MCF 10A (cell line): ENCODE data around the gene LTB4R. TPM values are rescaled to one million over a fixed set of nuclear protein-coding genes. Genes with fewer than 3 reads are reported as not detected.

Source experiments
- BruUV-seq: library from RNA; stranded (reverse); fragments of 400-500 nt; replicated peaks from 2 replicates; lab custom pipeline; 2021; lab: Mats Ljungman, UMichigan
- CTCF ChIA-PET: fragments of 300-600 bp; sonication (Branson Sonifier 250); formaldehyde crosslinking; extraction: SDS; loops from one replicate; lab custom pipeline; 2021; ENCODE audit warnings: antibody characterized with exemption, inconsistent platforms; lab: Yijun Ruan, JAX
- POLR2A ChIA-PET: fragments of 300-600, 350-650 bp; sonication (Branson Sonifier 250); formaldehyde crosslinking; extraction: SDS; loops from one replicate; lab custom pipeline; 2020; ENCODE audit warnings: antibody characterized with exemption, inconsistent platforms; lab: Yijun Ruan, JAX
- DNase-seq: peaks from one replicate; pipeline ENCODE4 v3.0.0-alpha.2; 2018; ENCODE audit not compliant: unreplicated experiment
- H3K27ac Mint-ChIP-seq: one replicate; pipeline ENCODE4 v1.8.0; 2022; ENCODE audit warnings: mild to moderate bottlenecking, low read depth, mixed read lengths; ENCODE audit not compliant: unreplicated experiment
- H3K27me3 Mint-ChIP-seq: one replicate; pipeline ENCODE4 v1.8.0; 2022; ENCODE audit warnings: mixed read lengths; ENCODE audit not compliant: insufficient read depth, unreplicated experiment
- H3K36me3 Mint-ChIP-seq: one replicate; pipeline ENCODE4 v1.8.0; 2022; ENCODE audit warnings: mild to moderate bottlenecking, moderate library complexity, mixed read lengths; ENCODE audit not compliant: insufficient read depth, unreplicated experiment
- H3K4me1 Mint-ChIP-seq: one replicate; pipeline ENCODE4 v1.8.0; 2022; ENCODE audit warnings: mixed read lengths; ENCODE audit not compliant: insufficient read depth, unreplicated experiment
- H3K4me3 Mint-ChIP-seq: one replicate; pipeline ENCODE4 v1.8.0; 2022; ENCODE audit warnings: mild to moderate bottlenecking, moderate library complexity, mixed read lengths; ENCODE audit not compliant: unreplicated experiment
- H3K9me3 Mint-ChIP-seq: one replicate; pipeline ENCODE4 v1.8.0; 2022; ENCODE audit warnings: mixed read lengths; ENCODE audit not compliant: unreplicated experiment
- intact Hi-C: fragments of 100-400 bp; cut with micrococcal nuclease; formaldehyde crosslinking; loops from 2 replicates; pipeline ENCODE4 v1.14.1; 2022
- total RNA-seq: library from RNA; stranded (reverse); gene quantifications from 2 replicates; pipeline ENCODE4 v1.2.3, GENCODE V29; 2022
- TF ChIP-seq, protein P1 (sequence below): fragments of 200-600 bp; IDR thresholded peaks from one replicate; pipeline ENCODE4 v1.8.0; 2022; ENCODE audit warnings: antibody characterized with exemption, mild to moderate bottlenecking; ENCODE audit not compliant: unreplicated experiment

Gene LTB4R
- total RNA-seq, 1 experiment from 2014 or later: 15.8 TPM

DNA sequence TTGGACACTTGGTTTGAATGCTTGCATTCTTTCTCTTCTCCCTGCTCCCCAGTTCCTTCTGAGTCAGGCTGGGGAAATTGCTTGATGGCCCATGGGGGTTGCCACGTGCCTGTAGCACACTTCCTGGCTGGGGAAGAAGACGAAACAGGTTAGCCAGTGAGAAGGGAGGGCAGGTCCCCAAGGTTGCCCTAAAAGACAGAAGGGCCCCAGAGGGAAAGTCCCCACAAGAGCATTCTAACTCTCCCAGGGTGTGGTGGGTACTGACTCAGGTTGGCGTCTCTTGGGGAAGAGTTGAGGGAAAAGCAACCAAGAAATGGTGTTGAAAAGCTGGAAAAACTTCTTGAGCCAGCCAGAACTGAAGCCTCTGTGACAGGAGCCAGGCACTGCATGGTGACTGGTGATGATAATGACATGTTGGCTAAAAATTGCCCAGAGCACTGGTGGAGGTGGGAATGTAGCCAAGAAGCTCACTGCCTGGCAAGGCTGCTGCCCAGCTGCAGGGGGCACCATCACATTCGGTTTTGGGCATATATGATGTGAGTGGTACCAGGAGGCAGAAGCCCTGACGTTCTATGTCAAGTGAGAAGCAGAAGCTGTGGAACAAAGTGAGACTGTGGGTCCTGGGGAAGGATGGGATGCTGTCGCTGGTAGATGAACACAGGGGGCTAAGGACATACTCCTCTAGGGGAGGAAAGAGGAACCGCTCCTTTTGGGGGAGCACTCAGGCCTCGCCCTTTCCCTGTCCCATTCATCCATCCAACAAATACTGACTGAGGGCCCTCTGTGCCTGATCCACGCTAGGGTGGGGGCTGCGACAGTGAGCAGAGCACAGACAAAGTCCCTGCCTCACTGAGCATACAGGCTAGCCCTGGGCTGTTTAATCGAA, 31.8 kb upstream of the LTB4R start:
- Mint-ChIP-seq H3K27ac (peak overlapping the region; percentile 47), H3K4me3 (no peak overlapping the region), H3K36me3 (peaks cover 7% of the 10 kb centered on the region), H3K9me3 (peaks cover 7% of the 10 kb centered on the region), H3K27me3 (no peaks in the 10 kb centered on the region), H3K4me1 (peaks cover 29% of the 10 kb centered on the region)
- TF ChIP-seq, protein P1, sequence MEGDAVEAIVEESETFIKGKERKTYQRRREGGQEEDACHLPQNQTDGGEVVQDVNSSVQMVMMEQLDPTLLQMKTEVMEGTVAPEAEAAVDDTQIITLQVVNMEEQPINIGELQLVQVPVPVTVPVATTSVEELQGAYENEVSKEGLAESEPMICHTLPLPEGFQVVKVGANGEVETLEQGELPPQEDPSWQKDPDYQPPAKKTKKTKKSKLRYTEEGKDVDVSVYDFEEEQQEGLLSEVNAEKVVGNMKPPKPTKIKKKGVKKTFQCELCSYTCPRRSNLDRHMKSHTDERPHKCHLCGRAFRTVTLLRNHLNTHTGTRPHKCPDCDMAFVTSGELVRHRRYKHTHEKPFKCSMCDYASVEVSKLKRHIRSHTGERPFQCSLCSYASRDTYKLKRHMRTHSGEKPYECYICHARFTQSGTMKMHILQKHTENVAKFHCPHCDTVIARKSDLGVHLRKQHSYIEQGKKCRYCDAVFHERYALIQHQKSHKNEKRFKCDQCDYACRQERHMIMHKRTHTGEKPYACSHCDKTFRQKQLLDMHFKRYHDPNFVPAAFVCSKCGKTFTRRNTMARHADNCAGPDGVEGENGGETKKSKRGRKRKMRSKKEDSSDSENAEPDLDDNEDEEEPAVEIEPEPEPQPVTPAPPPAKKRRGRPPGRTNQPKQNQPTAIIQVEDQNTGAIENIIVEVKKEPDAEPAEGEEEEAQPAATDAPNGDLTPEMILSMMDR: no peak
- intact Hi-C loops: no loop called here
- ChIA-PET POLR2A (interaction anchor here (0.8 to 9.2 kb wide), 8 partner anchors 7 to 724 kb away, joined by 3 to 115 read pairs (median 5); partner anchors contain the start of genes DHRS1, NOP9, RABGGTA and TINF2), CTCF (interaction anchor here (0.6 to 32.3 kb wide), 11 partner anchors 9 to 151 kb away, joined by 4 to 457 read pairs (median 6); partner anchors contain the start of genes CIDEB, DHRS1, LTB4R2 and NOP9)
- no TSS peak for BruUV-seq
- DNase-seq: peak; percentile 57

DNA sequence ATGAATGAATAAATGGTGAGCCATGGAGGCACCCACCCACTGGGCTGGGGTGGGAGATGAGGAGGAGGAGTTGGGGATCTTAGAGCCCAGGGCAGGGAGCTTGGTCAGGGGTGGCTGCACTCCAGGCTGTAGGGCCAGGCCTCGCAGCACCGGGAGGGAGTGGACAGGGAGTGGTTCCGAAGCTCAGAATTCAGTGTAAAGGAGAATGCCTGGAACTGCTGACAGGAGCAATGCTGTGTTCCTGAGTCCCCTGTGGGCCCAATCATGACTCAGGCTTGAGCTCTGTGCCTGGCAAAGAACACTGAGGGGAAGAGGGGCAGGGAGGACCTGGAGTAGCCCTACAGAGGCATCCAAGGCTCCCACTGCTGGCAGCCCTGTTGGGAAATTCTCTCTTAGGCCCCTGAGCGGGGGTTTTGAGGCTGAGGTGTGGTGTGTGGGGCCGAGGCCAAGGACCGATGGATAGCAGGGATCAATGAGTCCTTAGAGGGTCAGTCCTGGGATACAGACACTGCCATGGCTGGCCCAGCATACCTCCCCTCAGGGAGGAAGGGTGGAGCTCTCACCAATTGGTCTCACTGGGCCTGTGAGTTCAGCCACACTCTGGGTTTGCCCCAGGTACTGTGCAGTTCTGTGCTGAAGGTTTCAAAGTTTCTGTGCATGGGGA, 30.4 kb upstream of the LTB4R start:
- Mint-ChIP-seq H3K9me3 (peaks cover 7% of the 10 kb centered on the region), H3K27ac (peak overlapping the region; percentile 53), H3K4me1 (peaks cover 31% of the 10 kb centered on the region), H3K36me3 (peaks cover 7% of the 10 kb centered on the region), H3K4me3 (no peak overlapping the region), H3K27me3 (no peaks in the 10 kb centered on the region)
- ChIA-PET POLR2A (interaction anchor here (0.7 to 9.2 kb wide), 15 partner anchors 9 to 86 kb away, joined by 3 to 115 read pairs (median 6); partner anchors contain the start of genes CHMP4A, DHRS1, NOP9 and RABGGTA), CTCF (interaction anchor here (0.9 to 32.3 kb wide), 11 partner anchors 9 to 39 kb away, joined by 3 to 457 read pairs (median 6); partner anchors contain the start of genes CIDEB, DHRS1, NOP9 and TINF2)
- TF ChIP-seq, protein P1: no peak
- intact Hi-C loops: no loop called here
- no TSS peak for BruUV-seq
- DNase-seq: no peak

DNA sequence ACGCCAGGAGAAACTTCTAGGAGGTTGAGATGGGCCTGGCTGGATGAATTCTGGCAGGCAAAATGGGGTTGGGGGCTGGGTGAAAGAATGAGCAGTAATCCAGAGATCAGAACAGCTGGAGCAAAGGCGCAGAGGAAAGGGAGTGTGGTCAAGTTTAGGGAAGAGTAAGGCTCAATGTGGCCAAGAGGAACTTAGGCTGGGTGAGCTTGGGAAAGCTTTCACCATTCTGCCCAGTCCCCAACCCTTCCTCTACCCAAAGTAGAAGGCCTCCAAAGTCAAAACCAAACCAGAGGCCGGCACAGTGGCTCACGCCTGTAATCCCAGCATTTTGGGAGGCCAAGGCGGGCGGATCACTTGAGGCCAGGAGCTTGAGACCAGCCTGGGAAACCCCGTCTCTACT, 29.7 kb upstream of the LTB4R start:
- H3K4me3 Mint-ChIP-seq: no peak overlapping the region
- BruUV-seq: no TSS peak
- no peaks in the 10 kb centered on the region for H3K27me3 Mint-ChIP-seq
- CTCF ChIA-PET: interaction anchor here (1.8 to 32.3 kb wide), 4 partner anchors 10 to 40 kb away, joined by 4 to 457 read pairs (median 74); partner anchors contain the start of genes CIDEB, DHRS1, NOP9 and TINF2
- POLR2A ChIA-PET: interaction anchor here (1.0 to 9.2 kb wide), 10 partner anchors 9 to 86 kb away, joined by 3 to 115 read pairs (median 16); partner anchors contain the start of genes CHMP4A, DHRS1, NOP9 and RABGGTA
- peaks cover 37% of the 10 kb centered on the region for H3K4me1 Mint-ChIP-seq
- H3K27ac Mint-ChIP-seq: peak overlapping the region; percentile 53
- DNase-seq: no peak
- intact Hi-C loops: no loop called here
- H3K9me3 Mint-ChIP-seq: peaks cover 7% of the 10 kb centered on the region
- H3K36me3 Mint-ChIP-seq: peaks cover 7% of the 10 kb centered on the region
- TF ChIP-seq, protein P1: no peak
